ENCODE data around the gene CNGA1.

Gene CNGA1

DNA sequence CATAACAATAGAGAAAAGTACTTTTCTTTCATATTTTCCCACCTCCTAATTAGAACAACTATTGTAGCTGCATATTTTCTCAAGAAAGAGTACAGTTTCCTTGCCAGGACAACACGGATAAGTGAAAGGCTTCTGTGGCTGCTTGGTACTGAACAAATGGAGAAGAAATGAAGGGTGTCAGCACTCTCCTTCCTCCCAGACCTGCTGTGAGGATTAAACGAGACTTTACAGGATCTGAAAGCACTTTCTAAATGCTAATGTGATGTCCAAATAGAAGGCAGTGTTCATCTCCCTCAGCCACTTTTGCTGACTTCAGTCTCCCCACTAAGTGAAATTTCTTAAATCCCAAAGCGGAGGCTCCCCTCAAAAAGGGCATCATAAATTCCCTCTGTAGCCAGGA lies 14.0 kb upstream of the CNGA1 start:
- H3K4me1 ChIP-seq (ENCODE audit: control insufficient read depth, insufficient read depth, low read length): peaks cover 31% of the 10 kb centered on the region
- no peak overlapping the region for H3K27ac ChIP-seq (ENCODE audit: low read depth, low read length)
- H3K9me3 ChIP-seq (ENCODE audit: control insufficient read depth, insufficient read depth, low read depth, low read length): no peaks in the 10 kb centered on the region
- no peak overlapping the region for H3K9ac ChIP-seq (ENCODE audit: low read length)
- H3K27me3 ChIP-seq (ENCODE audit: control insufficient read depth, insufficient read depth, low read length): no peaks in the 10 kb centered on the region
- no peak overlapping the region for H3K4me3 ChIP-seq (ENCODE audit: low read depth, low read length)
- H3K36me3 ChIP-seq (ENCODE audit: control insufficient read depth, insufficient read depth, low read length): peaks cover 25% of the 10 kb centered on the region

DNA sequence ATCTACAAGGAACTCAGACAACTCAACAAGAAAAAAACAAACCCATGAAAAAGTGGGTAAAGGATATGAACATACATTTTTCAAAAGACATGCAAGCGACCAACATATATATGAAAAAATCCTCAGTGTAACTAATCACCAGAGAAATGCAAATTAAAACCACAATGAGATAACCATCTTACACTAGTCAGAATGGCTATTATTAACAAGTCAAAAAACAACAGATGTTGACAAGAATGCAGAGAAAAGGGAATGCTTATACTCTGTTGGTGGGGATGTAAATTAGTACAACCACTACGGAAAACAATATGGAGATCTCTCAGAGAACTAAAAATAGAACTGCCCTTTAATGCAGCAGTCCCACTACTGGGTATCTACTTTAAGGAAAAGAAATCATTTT lies 12.2 kb upstream of the CNGA1 start:
- Histone ChIP-seq H3K4me1 (ENCODE audit: control insufficient read depth, insufficient read depth, low read length) (peaks cover 31% of the 10 kb centered on the region), H3K36me3 (ENCODE audit: control insufficient read depth, insufficient read depth, low read length) (peaks cover 28% of the 10 kb centered on the region), H3K27ac (ENCODE audit: low read depth, low read length) (peak overlapping the region; percentile 56; the same call in 1 of the 2 replicates), H3K9ac (ENCODE audit: low read length) (no peak overlapping the region), H3K27me3 (ENCODE audit: control insufficient read depth, insufficient read depth, low read length) (no peaks in the 10 kb centered on the region), H3K9me3 (ENCODE audit: control insufficient read depth, insufficient read depth, low read depth, low read length) (no peaks in the 10 kb centered on the region), H3K4me3 (ENCODE audit: low read depth, low read length) (no peak overlapping the region; the same call in 1 of the 2 replicates)

DNA sequence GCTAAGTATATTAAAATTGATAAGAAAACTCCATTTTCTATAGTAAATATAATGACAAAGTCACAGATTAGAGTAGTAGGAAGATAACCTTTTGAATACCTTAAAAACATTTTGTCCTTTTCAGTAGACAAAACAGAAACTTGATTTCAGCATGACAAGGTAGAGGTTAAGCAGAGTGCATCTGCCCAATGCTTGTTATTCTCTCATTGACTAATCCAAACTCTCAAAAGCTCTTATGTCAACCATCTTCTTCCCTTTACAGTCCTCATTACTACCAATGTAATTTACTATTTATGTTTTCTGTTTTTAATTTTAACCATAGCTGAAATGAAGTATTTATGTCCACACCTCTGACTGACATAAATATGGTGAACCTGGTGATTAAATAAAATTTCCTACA lies 11.2 kb upstream of the CNGA1 start:
- Histone ChIP-seq H3K27me3 (ENCODE audit: control insufficient read depth, insufficient read depth, low read length) (no peaks in the 10 kb centered on the region), H3K4me1 (ENCODE audit: control insufficient read depth, insufficient read depth, low read length) (peaks cover 31% of the 10 kb centered on the region), H3K9me3 (ENCODE audit: control insufficient read depth, insufficient read depth, low read depth, low read length) (no peaks in the 10 kb centered on the region), H3K9ac (ENCODE audit: low read length) (no peak overlapping the region), H3K36me3 (ENCODE audit: control insufficient read depth, insufficient read depth, low read length) (peaks cover 28% of the 10 kb centered on the region), H3K4me3 (ENCODE audit: low read depth, low read length) (no peak overlapping the region), H3K27ac (ENCODE audit: low read depth, low read length) (no peak overlapping the region)

DNA sequence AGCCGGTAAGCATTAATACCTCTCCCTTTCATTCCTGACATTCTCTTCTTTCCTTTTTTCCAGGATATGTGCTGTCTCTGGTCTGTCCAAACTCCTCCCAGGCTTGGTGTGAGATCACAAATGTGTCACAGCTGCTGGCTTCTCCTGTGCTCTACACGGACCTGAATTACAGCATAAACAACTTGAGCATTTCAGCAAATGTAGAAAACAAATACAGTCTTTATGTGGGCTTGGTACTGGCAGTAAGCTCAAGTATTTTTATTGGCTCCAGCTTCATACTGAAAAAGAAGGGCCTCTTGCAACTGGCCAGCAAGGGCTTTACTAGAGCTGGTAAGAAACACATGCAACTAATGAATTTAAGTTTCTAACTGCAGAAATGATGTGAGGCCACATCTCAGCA lies 8.5 kb upstream of the CNGA1 start:
- Histone ChIP-seq H3K36me3 (ENCODE audit: control insufficient read depth, insufficient read depth, low read length) (peaks cover 28% of the 10 kb centered on the region), H3K4me3 (ENCODE audit: low read depth, low read length) (no peak overlapping the region), H3K9me3 (ENCODE audit: control insufficient read depth, insufficient read depth, low read depth, low read length) (no peaks in the 10 kb centered on the region), H3K27me3 (ENCODE audit: control insufficient read depth, insufficient read depth, low read length) (no peaks in the 10 kb centered on the region), H3K4me1 (ENCODE audit: control insufficient read depth, insufficient read depth, low read length) (peaks cover 25% of the 10 kb centered on the region), H3K9ac (ENCODE audit: low read length) (no peak overlapping the region), H3K27ac (ENCODE audit: low read depth, low read length) (no peak overlapping the region)

DNA sequence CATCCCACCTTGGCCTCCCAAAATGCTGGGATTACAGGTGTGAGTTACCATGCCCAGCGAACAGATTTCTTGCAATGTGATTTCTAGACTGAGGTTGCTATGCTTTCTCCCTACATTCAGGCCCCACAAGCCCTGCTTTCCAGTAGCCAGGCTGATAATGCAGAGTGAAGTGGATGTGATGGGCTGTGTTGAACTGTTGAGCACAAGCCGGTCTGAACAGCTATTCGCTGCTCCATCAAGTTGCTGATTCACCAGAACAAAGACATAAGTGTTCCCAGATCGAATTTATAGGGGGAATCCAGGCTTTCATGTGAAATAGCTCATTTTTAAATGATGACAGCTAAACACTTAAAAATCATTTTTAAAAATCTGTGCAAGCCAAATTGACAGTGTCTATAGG lies 8.0 kb upstream of the CNGA1 start:
- Histone ChIP-seq H3K27me3 (ENCODE audit: control insufficient read depth, insufficient read depth, low read length) (no peaks in the 10 kb centered on the region; the same call in 1 of the 2 replicates), H3K36me3 (ENCODE audit: control insufficient read depth, insufficient read depth, low read length) (peaks cover 28% of the 10 kb centered on the region), H3K4me3 (ENCODE audit: low read depth, low read length) (no peak overlapping the region), H3K9ac (ENCODE audit: low read length) (no peak overlapping the region), H3K4me1 (ENCODE audit: control insufficient read depth, insufficient read depth, low read length) (peaks cover 20% of the 10 kb centered on the region), H3K27ac (ENCODE audit: low read depth, low read length) (no peak overlapping the region), H3K9me3 (ENCODE audit: control insufficient read depth, insufficient read depth, low read depth, low read length) (no peaks in the 10 kb centered on the region)

DNA sequence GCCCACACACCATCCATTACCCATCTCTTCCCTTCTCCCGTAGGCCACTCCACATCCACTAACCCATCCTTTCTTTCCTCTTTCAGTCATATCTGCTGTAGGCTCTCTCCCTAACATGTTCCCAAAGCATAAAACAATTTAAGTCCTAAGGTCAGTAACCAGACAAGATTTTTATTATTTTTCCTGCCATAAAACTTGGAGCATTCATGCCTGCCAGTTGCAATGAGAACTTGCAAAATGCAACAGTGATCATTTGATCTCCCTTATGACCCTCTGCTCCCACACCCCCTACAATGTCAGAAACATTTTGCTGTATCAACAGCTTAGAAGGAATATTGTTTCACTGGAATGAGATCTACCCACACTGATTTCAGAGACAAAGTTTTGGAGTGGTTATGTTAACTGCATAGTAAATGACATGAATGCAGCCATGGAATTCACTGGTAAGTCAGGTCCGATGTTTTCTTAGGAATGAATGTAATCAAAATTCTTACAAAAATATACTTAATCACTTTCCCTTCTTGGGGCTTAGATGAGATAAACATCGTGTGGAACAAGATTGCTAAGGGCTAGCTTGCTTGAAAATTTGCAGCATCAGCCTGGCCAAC lies 5.8 kb upstream of the CNGA1 start:
- Histone ChIP-seq H3K9me3 (ENCODE audit: control insufficient read depth, insufficient read depth, low read depth, low read length) (no peaks in the 10 kb centered on the region), H3K27ac (ENCODE audit: low read depth, low read length) (no peak overlapping the region), H3K4me1 (ENCODE audit: control insufficient read depth, insufficient read depth, low read length) (peaks cover 5% of the 10 kb centered on the region), H3K4me3 (ENCODE audit: low read depth, low read length) (no peak overlapping the region), H3K9ac (ENCODE audit: low read length) (no peak overlapping the region), H3K27me3 (ENCODE audit: control insufficient read depth, insufficient read depth, low read length) (peaks cover 12% of the 10 kb centered on the region), H3K36me3 (ENCODE audit: control insufficient read depth, insufficient read depth, low read length) (peaks cover 20% of the 10 kb centered on the region)

DNA sequence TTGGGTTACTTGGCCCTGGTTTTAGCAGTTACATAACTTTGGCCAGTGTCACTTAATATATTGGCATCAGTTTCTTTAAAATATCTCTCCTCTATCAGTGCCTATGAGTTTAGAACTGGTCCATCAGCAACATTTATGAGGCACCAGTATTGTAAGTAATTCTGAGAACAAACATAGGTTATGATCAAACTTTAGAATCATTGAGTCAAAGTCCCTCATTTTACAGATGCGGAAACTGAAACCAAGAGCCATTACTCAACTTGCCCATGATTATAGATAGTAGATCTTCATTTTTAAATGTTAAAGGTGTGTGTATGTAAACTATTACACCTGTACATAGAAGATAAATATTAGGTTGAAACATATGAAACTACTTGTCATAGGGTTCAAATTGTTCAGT lies 4.6 kb upstream of the CNGA1 start:
- peaks cover 13% of the 10 kb centered on the region for H3K36me3 ChIP-seq (ENCODE audit: control insufficient read depth, insufficient read depth, low read length)
- no peak overlapping the region for H3K27ac ChIP-seq (ENCODE audit: low read depth, low read length)
- peaks cover 17% of the 10 kb centered on the region for H3K27me3 ChIP-seq (ENCODE audit: control insufficient read depth, insufficient read depth, low read length)
- peaks cover 5% of the 10 kb centered on the region for H3K4me1 ChIP-seq (ENCODE audit: control insufficient read depth, insufficient read depth, low read length)
- no peak overlapping the region for H3K4me3 ChIP-seq (ENCODE audit: low read depth, low read length)
- no peak overlapping the region for H3K9ac ChIP-seq (ENCODE audit: low read length)
- no peaks in the 10 kb centered on the region for H3K9me3 ChIP-seq (ENCODE audit: control insufficient read depth, insufficient read depth, low read depth, low read length)

DNA sequence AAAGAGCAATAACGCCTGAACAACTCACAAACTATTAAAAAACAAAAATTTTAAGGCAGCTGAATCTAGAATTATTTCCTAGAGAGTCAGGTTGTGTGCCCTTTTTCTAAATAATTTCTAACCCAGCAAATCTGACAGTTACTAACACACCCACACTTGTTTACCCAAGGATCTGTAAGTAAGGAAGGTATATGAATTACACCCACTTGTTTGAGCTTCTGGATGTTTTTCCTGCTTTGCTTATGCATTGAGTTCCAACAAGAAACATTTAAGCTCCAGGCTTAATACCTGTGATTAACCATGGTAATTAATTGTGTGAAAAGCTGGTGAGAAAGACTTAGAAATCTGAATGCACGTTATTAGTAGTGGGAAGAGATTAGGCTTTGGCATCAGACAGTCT lies 1.6 kb upstream of the CNGA1 start:
- Histone ChIP-seq H3K36me3 (ENCODE audit: control insufficient read depth, insufficient read depth, low read length) (no peaks in the 10 kb centered on the region), H3K4me1 (ENCODE audit: control insufficient read depth, insufficient read depth, low read length) (peaks cover 6% of the 10 kb centered on the region; the same call in 1 of the 2 replicates), H3K9ac (ENCODE audit: low read length) (no peak overlapping the region), H3K4me3 (ENCODE audit: low read depth, low read length) (peak overlapping the region; percentile 98; the same call in 1 of the 2 replicates), H3K27ac (ENCODE audit: low read depth, low read length) (no peak overlapping the region), H3K27me3 (ENCODE audit: control insufficient read depth, insufficient read depth, low read length) (peaks cover 17% of the 10 kb centered on the region), H3K9me3 (ENCODE audit: control insufficient read depth, insufficient read depth, low read depth, low read length) (no peaks in the 10 kb centered on the region)

DNA sequence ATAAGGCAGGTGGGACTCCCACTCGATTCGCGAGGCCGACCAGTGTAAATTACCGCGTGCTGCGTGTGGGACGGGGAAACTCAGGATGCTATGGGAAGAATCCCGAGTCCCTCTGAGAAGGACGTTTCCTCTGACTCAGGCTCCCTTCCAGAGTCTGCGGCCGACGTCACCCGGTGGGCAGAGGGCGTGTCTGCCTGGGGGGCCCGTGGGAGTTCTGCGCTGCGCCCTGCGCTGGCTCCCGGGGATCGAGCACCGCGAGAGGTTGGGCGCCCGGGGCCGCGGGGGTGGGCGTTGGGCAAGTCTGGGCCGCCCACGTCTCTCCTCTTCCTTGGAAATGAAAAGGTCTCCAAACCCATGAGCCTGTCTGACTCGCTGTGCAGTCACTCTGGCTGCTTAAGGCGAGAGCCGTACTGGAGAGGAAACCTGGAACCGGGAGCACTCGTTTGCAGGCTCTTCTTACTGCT lies 659 bp upstream of the CNGA1 start:
- 0 out of 2 replicates have a peak overlapping the region, but pooled peaks have one; percentile 31 for H3K27ac ChIP-seq (ENCODE audit: low read depth, low read length)

DNA sequence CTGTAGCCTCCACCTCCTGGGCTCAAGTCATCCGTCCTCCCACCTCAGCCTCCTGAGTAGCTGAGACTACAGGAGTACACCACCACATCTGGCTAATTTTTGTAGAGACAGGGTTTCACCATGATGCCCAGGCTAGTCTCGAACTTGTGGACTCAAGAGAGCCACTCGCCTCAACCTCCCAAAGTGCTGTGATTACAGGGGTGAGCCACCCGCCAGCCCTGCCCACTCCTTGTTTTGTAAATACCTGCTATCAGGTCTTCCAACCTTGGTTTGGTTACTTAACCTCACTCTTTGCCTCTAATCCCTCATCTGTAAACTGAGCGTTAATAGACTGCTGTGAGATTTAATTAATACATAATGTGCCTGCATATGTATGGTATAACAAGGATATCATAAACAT lies 803 bp downstream of the CNGA1 start:
- H3K9ac ChIP-seq (ENCODE audit: low read length): no peak overlapping the region
- no peaks in the 10 kb centered on the region; the same call in 1 of the 2 replicates for H3K9me3 ChIP-seq (ENCODE audit: control insufficient read depth, insufficient read depth, low read depth, low read length)
- H3K27ac ChIP-seq (ENCODE audit: low read depth, low read length): no peak overlapping the region
- H3K36me3 ChIP-seq (ENCODE audit: control insufficient read depth, insufficient read depth, low read length): peaks cover under 1% of the 10 kb centered on the region; the same call in 1 of the 2 replicates
- H3K4me3 ChIP-seq (ENCODE audit: low read depth, low read length): peak overlapping the region; percentile 98
- H3K27me3 ChIP-seq (ENCODE audit: control insufficient read depth, insufficient read depth, low read length): peaks cover 17% of the 10 kb centered on the region
- peaks cover 16% of the 10 kb centered on the region; the same call in 1 of the 2 replicates for H3K4me1 ChIP-seq (ENCODE audit: control insufficient read depth, insufficient read depth, low read length)

More for the DNA sequence above, 659 bp upstream of the CNGA1 start:
- Histone ChIP-seq H3K9me3 (ENCODE audit: control insufficient read depth, insufficient read depth, low read depth, low read length) (no peaks in the 10 kb centered on the region), H3K27me3 (ENCODE audit: control insufficient read depth, insufficient read depth, low read length) (peaks cover 17% of the 10 kb centered on the region), H3K4me1 (ENCODE audit: control insufficient read depth, insufficient read depth, low read length) (peaks cover 12% of the 10 kb centered on the region; the same call in 1 of the 2 replicates), H3K4me3 (ENCODE audit: low read depth, low read length) (peak overlapping the region; percentile 98), H3K9ac (ENCODE audit: low read length) (peak overlapping the region; percentile 86), H3K36me3 (ENCODE audit: control insufficient read depth, insufficient read depth, low read length) (no peaks in the 10 kb centered on the region)

DNA sequence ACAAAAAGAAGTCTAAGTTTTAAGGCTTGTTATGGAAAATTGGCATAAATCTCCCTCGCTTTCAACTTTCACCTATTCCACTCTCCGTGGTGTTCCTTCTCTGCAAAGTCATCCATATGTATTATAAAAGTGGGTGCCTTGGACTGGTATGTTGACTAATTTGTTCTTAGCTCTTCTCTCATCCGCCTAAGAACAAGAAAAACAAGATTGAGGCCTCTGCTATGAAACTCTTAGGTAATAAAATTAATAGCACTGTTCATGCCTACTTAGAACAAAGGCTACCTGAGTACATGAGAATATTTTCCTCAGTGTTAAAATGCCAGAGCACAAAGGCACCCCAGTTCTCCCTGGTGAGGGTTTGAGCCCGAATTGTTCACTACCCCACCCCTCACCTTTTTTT lies 1.3 kb downstream of the CNGA1 start:
- no peak overlapping the region for H3K9ac ChIP-seq (ENCODE audit: low read length)
- H3K9me3 ChIP-seq (ENCODE audit: control insufficient read depth, insufficient read depth, low read depth, low read length): peaks cover 3% of the 10 kb centered on the region; the same call in 1 of the 2 replicates
- peak overlapping the region; percentile 98; the same call in 1 of the 2 replicates for H3K4me3 ChIP-seq (ENCODE audit: low read depth, low read length)
- H3K27me3 ChIP-seq (ENCODE audit: control insufficient read depth, insufficient read depth, low read length): peaks cover 17% of the 10 kb centered on the region
- peaks cover 5% of the 10 kb centered on the region; the same call in 1 of the 2 replicates for H3K36me3 ChIP-seq (ENCODE audit: control insufficient read depth, insufficient read depth, low read length)
- no peak overlapping the region for H3K27ac ChIP-seq (ENCODE audit: low read depth, low read length)
- peaks cover 16% of the 10 kb centered on the region; the same call in 1 of the 2 replicates for H3K4me1 ChIP-seq (ENCODE audit: control insufficient read depth, insufficient read depth, low read length)
